ENCODE data around the gene ARHGAP42.
"Not testable (repeated sequence)": the region's sequence is repeated elsewhere in the genome, so short reads cannot be mapped to it uniquely, and the experiment has no call there.

The ARHGAP42 gene

GRCh38 chr11:100981196-100981824, 294.2 kb downstream of the ARHGAP42 start:
- DNase-seq, result no peak

- DNase-seq, result no peak
Measured at GRCh38 chr11:100984668-100985067, 297.6 kb downstream of the ARHGAP42 start.

DNA sequence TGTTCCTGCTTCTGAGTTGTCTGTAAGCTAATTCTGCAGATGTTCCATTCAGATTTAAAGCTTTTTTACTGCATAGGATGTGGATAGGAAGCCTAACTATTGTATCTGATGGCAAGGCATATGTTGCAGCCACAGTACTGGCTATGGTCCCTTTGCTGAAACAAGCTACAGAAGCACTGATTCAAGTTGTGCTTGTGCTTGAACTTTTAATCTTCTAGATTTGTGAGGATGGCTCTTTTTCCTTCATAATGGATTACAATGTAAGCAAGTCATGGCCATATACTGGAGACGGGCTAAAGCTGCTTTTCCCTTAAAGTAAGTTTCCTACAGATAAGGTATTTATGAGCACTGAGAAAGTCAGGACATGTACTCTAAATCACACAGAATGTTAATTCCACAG, 303.8 kb downstream of the ARHGAP42 start:
- no peak for DNase-seq

GRCh38 chr11:100991541-100991940, 304.5 kb downstream of the ARHGAP42 start:
- DNase-seq, result no peak

DNA sequence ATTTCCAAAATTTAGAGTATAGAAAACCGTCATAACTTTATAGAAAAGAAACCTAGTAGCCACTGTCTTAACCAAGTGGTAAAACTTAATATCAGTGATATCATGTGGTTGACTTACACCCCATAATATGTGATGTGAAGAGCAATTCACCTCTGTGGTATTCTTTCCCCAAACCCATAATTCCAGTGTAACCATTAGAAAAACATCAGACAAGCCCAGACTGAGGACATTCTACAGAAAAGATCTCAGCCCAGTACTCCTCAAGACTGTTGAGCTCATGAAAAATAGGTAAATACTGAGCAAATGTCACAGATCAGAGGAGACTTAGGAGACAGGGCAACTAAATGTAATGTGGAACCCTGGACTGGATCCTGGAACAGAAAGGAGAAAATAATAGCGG, 307.9 kb downstream of the ARHGAP42 start:
- DNase-seq, result no peak

- no peak for DNase-seq
Measured at GRCh38 chr11:100999756-101000155, 312.7 kb downstream of the ARHGAP42 start.

DNA sequence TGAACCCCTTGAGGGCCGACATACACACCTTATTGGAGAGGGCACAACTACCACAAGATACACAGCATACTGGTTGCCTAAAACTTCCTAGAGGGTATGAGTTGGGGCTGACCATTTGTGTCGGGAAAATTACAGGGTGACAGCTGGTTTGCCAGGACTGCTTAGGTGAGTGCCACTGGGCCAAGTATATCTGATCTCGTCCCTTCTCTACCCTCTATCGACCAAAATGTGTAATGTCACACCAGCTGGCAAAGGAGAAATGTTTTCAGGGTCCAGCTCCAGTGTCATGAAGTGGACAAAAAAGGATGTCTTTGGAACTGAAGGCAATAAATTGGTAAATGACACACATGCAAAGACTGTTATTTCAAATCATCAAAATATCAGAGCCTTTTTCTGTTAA, 316.4 kb downstream of the ARHGAP42 start:
- DNase-seq, result no peak

DNA sequence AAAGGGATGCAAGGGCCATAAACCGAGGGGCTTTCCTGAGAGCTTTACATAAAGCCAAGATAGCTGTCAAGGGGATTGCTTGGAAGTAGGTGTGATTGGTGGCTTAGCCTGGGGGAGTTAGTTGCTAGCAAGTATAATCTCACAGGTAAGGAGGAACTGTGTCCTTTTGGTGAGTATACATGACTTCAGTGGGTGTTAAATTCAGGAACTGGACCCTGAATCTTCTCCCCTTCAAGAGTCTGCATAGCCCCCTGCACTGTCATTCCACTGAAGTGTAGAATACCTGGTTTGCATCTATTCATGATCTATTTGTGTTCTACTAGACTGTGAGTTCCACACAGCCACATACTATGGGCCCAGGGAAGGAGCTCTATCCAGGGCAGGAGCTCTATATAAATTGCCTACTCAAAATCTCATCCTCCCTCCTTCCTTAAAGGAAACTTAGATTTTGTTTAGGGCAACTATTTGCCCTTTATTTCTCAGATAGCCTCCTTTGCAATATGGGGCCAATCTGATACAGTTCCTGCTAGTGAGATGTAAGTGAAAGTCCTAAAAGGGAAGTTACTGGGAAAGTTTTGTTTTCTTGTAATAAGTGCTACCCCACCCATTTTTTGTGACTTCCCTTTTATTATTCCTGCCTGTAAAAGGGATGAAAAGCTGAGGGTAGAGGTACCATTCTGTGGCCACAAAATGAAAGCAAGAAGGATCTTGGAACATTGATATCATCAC, 322.0 kb downstream of the ARHGAP42 start:
- DNase-seq, result no peak

DNA sequence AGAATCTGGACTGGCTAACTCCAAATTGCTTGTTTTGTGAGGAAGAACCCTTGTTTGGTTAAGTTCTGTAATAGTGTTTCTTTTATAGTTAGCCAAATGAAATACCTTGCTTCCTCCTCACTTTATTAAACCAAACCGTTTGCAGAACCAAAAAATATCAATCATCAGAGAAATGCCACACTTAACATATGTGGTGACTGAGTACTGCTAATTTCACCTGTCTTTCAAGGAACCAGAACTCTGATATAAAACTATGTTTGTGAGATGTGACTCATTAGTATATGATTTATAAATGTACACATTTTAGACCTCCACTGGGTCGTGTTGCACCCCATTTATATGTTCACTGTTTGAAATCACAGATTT, 322.6 kb downstream of the ARHGAP42 start:
- no peak for DNase-seq

DNA sequence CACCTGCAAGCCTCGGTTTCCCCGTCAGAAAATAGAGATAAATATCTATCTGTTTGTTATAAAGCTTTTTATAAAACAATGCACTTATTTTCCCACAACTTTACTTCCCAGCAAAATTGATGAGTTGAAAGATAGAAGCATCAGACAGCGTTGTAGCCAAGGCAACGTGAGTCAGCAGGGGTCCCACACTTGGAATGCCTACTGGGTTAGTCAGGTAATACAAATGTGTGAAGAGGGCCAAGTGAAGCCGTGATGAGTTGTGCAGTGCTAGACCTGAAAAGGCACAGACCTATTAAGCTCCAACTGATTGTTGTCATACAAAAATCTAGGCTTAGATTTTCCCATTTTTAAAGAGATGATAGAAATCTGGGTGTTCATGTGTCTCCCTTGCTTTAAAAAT, 323.8 kb downstream of the ARHGAP42 start:
- DNase-seq, result no peak

GRCh38 chr11:101011881-101012280, 324.8 kb downstream of the ARHGAP42 start:
- DNase-seq, result no peak

- not testable (repeated sequence) for DNase-seq
Measured at GRCh38 chr11:101013702-101014101, 326.6 kb downstream of the ARHGAP42 start.

DNA sequence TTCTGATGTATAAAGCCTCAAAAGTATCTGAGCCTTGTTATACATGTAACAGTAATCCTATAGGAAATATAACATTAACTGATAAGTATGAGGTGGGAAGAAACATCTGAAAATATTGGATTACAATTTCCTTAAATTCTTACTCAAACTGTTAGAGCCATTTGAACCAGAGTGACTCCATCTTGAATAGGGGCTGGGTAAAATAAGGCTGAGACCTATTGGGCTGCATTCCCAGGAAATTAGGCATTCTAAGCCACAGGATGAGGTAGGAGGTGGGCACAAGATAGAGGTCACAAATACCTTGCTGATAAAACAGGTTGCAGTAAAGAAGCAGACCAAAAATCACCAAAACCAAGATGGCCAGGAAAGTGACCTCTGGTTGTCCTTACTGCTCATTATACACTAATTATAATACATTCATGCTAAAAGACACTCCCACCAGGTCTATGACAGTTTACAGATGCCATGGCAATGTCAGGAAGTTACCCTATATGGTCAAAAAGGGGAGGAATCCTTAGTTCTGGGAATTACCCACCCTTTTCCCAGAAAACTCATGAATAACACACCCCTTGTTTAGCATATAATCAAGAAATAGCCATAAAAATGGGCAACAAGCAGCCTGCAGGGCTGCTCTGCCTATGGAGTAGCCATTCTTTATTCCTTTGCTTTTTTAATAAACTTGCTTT, 327.7 kb downstream of the ARHGAP42 start:
- DNase-seq, result no peak

DNA sequence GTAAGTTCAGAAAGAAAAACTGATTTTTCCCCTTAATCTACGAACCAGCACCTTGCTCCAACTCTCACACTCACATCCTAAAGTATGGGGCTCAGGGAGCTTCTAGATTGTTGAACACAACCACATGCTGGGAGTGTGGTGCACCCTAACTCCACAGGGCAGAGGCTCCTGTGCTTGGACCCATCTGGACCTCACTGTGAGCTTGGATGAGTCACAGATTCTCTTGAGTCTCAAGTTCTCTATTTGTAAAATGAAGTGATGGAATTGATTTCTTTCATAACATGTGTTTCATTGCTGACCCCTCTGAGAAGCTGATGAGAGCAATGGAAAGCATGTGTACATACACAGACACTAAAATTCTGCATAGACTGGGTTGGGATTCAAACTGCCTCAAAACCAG, 332.8 kb downstream of the ARHGAP42 start:
- DNase-seq, result no peak

- DNase-seq, result no peak
Measured at GRCh38 chr11:101022256-101022655, 335.2 kb downstream of the ARHGAP42 start.

GRCh38 chr11:101028644-101029043, 341.6 kb downstream of the ARHGAP42 start:
- no peak for DNase-seq

DNA sequence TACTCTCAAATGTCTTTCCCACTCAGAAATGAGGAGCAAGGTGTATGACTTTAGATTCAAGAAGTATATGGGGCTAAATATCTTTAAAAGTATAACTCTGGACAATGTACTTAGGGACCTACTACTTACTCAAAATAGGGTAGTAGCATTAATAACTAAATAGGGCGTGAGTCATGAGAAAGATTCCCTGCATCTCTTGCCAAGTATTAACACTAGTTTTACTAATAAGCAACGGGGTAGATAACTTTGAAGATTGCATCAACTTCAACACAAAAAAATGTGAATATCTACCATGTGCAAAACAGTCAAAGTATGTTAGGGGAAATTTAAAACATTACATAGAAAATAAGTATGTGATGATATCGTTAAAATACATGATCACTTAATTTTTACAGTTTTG, 342.9 kb downstream of the ARHGAP42 start:
- no peak for DNase-seq

- DNase-seq, result no peak
Measured at GRCh38 chr11:101030692-101031091, 343.6 kb downstream of the ARHGAP42 start.

DNA sequence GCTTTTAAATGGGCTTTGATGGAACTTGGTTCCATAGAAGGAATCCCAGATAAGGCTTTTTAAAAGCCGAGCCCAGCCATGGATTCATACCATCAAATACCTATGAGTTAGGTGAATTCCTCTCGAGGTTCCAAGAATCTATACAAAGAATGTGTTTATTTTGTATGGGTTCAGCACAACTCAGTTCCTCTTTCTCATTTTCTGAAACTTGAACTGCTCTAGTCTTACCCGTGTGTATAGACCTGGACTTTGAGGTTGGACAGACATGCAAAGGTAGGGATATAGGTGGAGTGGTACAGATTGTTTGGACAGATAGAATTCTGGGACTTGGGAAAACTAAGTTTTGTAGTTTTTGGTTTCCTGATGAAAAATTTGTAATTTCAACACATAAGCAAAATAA, 344.6 kb downstream of the ARHGAP42 start:
- no peak for DNase-seq

DNA sequence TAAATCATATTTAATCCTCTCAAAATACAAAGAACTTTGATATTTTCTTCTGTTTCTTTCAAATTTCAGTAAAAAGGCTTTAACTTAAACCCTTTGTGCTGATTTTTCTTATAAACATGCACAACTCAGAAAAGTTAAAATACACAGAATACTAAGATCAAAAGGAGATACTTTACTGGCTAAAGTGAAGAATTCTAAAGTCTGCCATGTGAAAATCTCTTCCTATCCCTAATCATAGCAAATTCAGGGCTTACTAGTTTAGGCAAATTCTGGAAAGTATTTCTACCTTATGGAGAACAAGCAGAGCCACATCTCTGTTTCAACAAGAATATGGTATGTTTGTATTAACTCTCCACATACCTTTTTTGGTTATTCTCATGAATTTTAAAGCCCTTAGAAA, 345.9 kb downstream of the ARHGAP42 start:
- DNase-seq, result no peak

- no peak for DNase-seq
Measured at GRCh38 chr11:101034076-101034475, 347.0 kb downstream of the ARHGAP42 start.

DNA sequence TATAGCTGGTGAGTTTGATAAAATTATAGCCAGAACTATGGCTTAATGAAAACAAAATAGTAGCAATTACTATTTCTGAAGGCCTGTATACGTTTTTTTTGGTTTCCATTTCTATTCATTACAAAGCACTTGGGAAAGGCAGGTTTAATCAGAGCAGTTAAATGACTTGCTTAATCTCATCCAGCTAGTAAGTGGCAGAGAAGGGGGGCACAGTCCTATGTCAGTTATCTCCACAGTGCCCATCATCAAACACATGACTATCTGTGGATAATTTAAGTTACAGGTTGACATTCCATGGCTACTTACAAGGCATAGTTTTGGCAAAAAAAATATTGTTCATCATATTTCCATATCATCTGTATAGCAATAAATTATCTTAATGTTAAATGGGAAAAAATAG, 348.8 kb downstream of the ARHGAP42 start:
- no peak for DNase-seq
